Hypothalamus (tissue), 51 donors: ENCODE measurements around the gene RSPH9.

Experiments
- DNase-seq, 51 donors: peaks; one replicate each; lab custom pipeline; 2025; lab: John Stamatoyannopoulos, UW

RSPH9 gene

GRCh38 chr6:43667245-43668150 is 22.7 kb downstream of the RSPH9 start:
- peak in 50 of 51 donors; percentile 18 to 88 (median 66) for DNase-seq

GRCh38 chr6:43668151-43669028 is 23.6 kb downstream of the RSPH9 start:
- peak in 34 of 51 donors; percentile 18 to 79 (median 50) for DNase-seq

DNA sequence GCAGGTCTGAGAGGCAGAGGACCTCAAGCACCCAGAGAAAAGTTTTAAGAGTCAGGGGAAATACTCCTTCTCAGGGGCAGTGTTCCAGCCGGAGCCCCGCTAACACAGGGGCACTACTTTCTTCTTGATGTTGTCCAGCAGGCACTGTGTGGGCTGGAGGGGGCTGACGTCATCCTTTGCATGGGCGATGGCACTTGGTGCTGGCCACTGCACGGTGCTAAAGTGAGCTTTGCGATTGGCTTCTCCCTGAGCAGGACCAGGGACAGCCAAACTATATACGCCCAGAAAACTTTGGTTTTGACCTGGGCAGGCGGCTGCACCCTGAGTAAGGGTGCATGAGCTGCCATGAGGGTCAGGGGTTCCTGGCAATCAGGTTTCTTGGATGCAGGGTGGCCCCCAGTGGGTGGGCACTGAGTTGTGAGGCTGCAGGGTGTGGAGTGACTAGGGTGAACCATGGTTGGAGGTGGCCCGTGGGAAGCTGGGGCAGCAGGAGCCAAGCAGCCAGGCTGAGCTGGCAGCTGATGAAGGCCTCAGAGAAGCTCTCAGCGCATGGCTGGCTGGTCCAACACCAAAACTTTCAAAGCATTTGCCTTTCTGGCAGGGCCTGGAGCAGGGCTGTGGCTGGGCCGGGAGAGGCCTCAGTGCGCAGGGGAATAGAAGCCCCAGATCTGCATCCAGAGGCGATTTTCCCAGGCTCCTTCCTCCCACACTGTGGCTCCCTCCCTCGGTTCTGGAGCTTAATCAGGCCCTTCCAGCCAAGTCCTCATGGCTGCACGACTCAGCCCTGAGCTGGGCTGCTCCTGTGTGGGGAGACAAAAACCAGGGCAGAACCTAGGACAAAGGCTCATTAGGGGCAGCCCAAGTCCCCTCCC is 24.4 kb downstream of the RSPH9 start:
- DNase-seq, result peak in 33 of 51 donors; percentile 10 to 69 (median 35)

- DNase-seq, result peak in 1 of 51 donors; percentile 35
These were observed 25.2 kb downstream of the RSPH9 start for GRCh38 chr6:43669922-43670622.

- DNase-seq, result no peak
These were observed 25.8 kb downstream of the RSPH9 start for GRCh38 chr6:43670623-43670986.

DNA sequence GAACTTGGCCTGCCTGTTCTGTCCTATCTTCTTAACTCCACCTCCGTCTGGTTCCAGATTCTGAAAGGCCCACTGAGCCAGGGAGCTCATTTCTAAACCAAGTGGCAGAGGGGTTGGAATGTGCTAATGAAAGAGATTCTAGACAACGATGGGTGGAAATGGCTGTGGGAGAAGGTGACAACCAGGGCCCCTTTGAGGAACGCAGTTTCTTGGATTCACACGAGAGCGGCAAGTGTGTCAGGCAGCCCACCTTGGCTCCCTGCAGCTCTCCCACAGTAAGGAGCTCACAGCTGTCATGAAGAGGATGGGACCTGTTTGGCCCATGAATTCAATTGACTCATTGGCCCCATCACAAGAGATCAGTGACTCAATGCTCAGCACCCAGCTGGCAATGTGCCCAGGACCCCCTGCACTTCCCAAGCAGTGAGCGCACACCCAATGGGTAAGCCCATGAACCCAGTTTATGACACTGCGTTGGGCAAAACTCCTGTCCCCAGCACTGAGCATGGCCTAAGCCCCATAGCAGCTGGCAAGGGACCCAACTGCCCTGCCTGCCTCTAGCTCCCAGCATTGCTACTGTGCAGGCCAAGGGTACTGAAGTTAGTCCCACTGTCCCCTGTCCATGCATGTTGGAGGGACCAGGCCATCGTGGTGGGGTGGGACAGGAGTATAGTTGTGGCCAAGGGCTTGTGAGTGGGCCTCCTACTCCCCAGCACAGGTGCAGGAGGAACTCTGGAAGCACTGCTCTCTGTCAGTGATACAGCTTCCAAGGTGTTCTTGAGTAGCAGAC is 26.4 kb downstream of the RSPH9 start:
- DNase-seq, result no peak

GRCh38 chr6:43671801-43672690 is 27.2 kb downstream of the RSPH9 start:
- DNase-seq, result no peak

DNA sequence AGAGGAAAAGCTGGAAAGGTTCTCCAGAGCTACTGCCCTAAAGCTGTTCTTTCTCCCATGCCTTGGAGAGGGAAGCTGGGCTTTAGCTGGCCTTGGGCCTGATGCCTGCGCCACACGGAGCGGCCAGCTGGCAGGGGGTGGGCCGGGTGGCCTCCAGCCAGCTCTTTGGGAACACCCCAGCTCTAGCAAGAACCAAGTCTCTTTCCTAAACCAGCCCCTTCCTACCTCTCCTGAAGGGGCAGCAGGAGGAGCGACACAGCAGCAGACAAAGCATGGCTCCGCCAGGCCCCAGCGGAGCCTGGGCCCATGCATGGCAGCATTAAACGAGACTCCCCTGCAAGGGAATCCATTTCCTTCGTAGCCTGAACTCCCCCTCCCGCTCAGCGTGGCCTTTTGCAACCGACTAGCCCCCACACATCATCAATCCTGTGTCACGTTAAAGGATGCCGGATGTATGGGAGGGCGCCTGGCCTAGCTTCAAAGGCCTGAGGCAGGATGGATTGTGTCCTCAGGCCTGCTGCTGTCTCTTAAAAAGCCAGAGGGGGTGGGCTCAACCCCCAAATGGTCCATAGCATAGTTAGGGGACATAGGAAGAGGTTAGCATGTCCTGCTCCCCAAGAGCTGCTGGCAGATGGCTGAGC is 28.7 kb downstream of the RSPH9 start:
- peak in 27 of 51 donors; percentile 5 to 68 (median 39) for DNase-seq

- DNase-seq, result no peak
These were observed 29.5 kb downstream of the RSPH9 start for GRCh38 chr6:43674291-43674690.

DNA sequence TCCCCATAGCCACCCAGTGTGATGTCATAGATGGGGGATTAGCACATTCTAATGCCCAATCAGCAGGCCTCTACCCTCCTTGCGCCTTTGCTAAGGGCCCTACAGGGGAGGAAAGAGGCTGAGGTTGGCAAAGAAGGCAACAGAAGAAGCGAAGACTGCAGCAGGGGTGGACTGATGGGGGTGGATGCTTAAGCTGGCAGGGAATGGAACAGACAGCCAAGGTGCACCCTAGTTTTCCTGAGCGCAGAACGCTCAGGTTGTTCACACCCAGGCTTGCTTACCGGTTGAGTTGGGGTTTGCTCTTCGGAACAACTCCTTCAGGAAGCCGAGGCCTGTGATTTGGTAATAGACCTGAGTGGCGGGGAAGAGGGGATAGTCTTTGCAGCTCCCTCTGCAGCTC is 30.1 kb downstream of the RSPH9 start:
- DNase-seq, result no peak

DNA sequence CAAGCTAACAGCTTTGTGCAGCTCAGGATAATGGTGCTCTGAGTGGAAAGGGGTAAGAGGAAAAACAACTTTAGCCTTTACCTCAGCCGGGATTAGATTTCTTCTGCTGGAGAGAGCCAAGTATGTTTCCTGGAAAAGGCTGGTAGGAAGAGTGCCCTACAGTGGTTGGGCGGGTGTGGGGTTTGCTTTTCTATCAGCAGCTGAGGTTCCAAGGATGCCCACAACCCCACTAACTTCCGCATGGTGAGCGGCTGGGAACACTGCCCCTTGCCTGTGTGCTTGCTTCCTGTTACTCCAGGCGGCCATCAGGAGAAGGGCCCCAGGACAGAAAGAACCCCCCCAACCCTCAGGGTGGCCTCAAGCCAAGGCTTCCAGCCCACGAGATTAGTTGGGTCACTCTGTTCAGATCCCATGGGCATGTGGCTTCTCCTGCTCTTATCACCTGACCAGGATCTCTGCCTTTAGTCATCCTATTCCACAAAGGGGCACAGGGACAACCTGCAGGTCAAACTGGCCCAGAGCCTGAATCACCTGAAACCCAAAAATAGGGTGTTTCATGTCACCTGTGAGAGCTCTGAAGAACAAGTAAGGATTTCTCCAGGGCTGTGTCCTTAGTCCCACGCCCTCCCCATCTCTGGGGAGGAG is 32.2 kb downstream of the RSPH9 start:
- no peak for DNase-seq

DNA sequence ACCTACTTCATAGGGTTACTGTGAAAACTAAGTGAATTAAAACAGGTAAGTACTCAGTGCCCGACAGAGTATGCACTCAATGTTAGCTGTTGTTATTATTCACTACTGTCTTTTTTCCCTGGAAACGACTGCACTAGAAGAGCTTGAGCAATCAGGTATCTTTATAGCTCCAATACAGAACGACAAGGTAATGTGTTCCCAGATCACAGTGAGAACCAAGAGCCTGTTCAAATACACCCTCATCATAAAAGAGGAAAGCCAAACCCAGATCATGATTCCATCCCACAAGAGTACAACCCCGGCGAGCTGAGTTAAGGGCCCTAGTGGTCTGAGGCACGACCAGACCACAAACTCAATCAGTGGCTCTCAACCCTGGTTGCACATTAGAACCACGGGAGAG is 32.9 kb downstream of the RSPH9 start:
- no peak for DNase-seq

DNA sequence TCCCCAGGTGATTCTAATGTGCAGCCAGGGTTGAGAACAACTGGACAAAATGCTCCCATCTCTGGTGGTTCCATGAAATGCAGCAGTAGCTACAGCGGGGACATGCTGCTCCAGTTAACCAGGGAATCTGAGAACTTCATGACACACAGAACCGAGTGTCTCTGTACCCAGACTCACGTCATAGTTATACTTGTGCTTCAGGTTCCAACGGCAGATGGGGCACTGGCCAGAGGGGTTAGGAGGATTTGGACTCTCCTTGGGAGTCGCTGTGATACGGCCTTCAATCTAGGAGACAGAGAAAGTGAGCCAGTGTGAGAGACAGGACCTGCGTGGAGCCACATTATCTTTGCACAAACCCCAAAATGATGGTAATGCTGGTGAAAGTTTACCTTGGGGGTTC is 33.5 kb downstream of the RSPH9 start:
- DNase-seq, result no peak

GRCh38 chr6:43679057-43679456 is 34.2 kb downstream of the RSPH9 start:
- peak in 1 of 51 donors; percentile 40 for DNase-seq

DNA sequence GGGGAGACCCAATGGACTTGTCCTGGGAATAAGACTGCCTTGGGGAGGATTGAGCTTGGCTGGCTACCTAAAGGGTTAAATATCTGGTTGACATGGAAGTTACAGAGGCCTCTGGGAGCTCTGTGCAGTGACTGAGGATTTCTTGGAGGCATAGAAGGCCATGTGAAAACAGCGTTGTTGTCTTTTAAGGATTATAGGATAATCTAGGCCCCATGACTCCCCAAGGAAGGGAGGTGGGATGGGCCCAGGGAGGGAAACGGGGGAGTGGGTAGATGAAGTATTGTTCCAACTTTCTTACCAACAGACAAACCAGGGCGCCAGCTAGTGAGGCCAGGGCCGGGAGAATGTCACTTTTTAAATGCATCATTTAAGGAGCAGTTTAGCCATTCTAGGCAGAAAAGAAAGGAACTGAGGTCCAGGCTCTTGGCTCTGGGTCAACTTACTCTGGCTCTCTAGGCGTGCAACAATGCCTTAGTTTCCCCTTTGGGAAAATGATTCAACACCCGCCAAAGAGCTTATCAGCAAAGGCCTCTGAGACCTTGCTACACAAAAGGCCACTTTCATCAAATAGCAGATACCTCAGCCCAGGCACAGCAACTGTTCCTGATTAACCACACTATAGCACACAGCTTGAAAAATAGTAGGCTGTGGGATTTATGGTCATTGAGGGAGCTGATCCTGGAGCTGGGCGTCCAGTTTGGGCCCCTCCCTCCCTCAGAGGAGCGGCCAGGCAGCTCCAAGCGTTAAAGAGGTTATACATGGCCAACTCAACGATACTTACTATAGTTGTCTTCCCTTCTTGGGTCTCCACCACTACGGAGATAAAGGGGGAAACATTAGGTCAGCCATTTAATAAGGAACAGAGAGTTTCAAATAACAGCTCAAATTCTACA is 35.7 kb downstream of the RSPH9 start:
- DNase-seq, result no peak

- no peak for DNase-seq
These were observed 36.5 kb downstream of the RSPH9 start for GRCh38 chr6:43681303-43681702.
